ENCODE results near the gene SLC22A6. TPM values are rescaled to one million over a fixed set of nuclear protein-coding genes. Genes with fewer than 3 reads are reported as not detected.

SLC22A6 gene
- total RNA-seq, 4 donors from 2014 or later, result not detected

Small RNA genes within 50 kb of the gene (small RNA-seq; reads per million reads assigned to genes)
- not detected for gene RN7SL259P

Other genes with a start within 250 kb of the SLC22A6 start
- 1 to 10 TPM; 8.1 to 9.8 (median 8.9) TPM for gene ZBTB3, start 230.8 kb downstream of the SLC22A6 start, total RNA-seq
- gene POLR2G, start 223.4 kb downstream of the SLC22A6 start, total RNA-seq, result 10 to 100 TPM; 49.2 to 70.0 (median 53.6) TPM
- 10 to 100 TPM; 23.2 to 38.8 (median 33.1) TPM for gene TAF6L, start 213.6 kb downstream of the SLC22A6 start, total RNA-seq
- gene TMEM179B, start 197.6 kb downstream of the SLC22A6 start, total RNA-seq, result 100 to 1,000 TPM in 1 of 4 donors, 10 to 100 TPM in 3; 80.8 to 105 (median 94.9) TPM
- gene TMEM223, start 193.0 kb downstream of the SLC22A6 start, total RNA-seq, result 10 to 100 TPM; 22.9 to 40.4 (median 31.3) TPM
- gene NXF1, start 179.5 kb downstream of the SLC22A6 start, total RNA-seq, result 10 to 100 TPM; 51.3 to 94.4 (median 67.0) TPM
- 10 to 100 TPM; 25.9 to 39.1 (median 29.2) TPM for gene STX5, start 152.9 kb downstream of the SLC22A6 start, total RNA-seq
- not detected for gene TEX54, start 152.1 kb downstream of the SLC22A6 start, total RNA-seq
- 10 to 100 TPM; 31.7 to 75.0 (median 48.0) TPM for gene WDR74, start 145.4 kb downstream of the SLC22A6 start, total RNA-seq
- 100 to 1,000 TPM; 108 to 148 (median 133) TPM for gene SLC3A2, start 104.1 kb downstream of the SLC22A6 start, total RNA-seq
- gene CHRM1, start 63.6 kb downstream of the SLC22A6 start, total RNA-seq, result not detected
- gene SLC22A8, start 30.9 kb upstream of the SLC22A6 start, total RNA-seq, result not detected
- not detected for gene SLC22A24, start 159.3 kb upstream of the SLC22A6 start, total RNA-seq

Data from tibial nerve (tissue), 4 donors.